GM21360 (cell line): ENCODE data around the gene CHRNG.
A peak's percentile ranks its signal among the peaks of the same experiment; 100 is the strongest.
"Not testable (repeated sequence)": the region's sequence is repeated elsewhere in the genome, so short reads cannot be mapped to it uniquely, and the experiment has no call there.

ENCODE experiments used
- ATAC-seq: cut with Tn5 transposase; IDR thresholded peaks from one replicate; pipeline ENCODE4 v1.9.1; 2021; ENCODE audit warnings: mild to moderate bottlenecking, moderate library complexity; ENCODE audit not compliant: unreplicated experiment

The CHRNG gene

DNA sequence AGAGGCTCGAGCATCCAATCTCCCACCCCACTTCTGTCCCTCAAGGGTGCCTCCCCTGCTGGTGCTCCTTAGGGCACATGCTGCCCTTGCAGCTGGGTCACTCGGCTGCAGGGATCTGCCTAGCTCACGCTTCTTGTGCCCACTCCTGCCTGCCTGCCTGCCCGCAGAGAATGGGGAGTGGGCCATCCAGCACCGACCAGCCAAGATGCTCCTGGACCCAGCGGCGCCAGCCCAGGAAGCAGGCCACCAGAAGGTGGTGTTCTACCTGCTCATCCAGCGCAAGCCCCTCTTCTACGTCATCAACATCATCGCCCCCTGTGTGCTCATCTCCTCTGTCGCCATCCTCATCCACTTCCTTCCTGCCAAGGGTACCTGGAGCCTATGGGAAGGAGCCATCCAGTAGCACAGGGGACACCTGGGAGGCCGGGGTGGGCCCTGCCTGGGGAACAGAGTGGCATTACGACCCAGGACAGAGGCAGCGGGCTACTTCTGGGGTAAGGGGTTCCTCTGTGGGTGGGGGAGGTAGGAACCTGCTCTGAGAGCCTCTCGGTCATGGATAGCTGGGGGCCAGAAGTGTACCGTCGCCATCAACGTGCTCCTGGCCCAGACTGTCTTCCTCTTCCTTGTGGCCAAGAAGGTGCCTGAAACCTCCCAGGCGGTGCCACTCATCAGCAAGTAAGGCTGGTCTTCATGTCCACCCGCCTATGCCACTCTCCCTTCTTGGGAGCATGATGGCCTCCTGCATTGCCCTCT is 3.4 kb downstream of the CHRNG start:
- no peak for ATAC-seq

DNA sequence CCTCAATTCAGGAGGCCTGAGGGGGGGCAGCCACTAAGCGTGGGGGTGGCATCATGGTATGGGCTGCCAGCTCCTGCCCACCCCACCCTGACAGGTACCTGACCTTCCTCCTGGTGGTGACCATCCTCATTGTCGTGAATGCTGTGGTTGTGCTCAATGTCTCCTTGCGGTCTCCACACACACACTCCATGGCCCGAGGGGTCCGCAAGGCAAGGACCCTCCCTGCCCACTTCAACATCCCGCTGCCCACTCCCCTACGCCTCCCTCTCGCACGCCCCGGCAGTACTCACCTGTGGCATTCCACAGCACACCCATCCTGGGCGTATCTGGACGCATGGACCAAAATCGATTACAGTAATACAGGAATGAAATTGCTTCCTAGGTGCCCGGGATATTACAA is 4.0 kb downstream of the CHRNG start:
- no peak for ATAC-seq

- ATAC-seq, result no peak
These were observed 4.6 kb downstream of the CHRNG start for GRCh38 chr2:232543928-232544631.

DNA sequence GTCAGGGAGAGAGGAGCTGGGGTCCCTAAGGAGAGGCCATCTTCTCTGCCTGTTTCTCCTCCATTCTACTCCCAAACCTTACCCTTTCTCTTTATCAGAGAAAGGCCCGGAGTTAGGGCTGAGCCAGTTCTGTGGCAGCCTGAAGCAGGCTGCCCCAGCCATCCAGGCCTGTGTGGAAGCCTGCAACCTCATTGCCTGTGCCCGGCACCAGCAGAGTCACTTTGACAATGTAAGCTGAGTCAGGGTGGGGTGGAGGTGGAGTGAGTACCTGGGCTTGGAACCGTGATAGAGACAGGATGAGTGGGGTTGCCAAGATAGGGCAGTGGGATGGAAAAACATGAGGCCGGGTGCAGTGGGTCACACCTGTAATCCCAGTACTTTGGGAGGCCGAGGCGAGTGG is 5.2 kb downstream of the CHRNG start:
- ATAC-seq, result no peak

DNA sequence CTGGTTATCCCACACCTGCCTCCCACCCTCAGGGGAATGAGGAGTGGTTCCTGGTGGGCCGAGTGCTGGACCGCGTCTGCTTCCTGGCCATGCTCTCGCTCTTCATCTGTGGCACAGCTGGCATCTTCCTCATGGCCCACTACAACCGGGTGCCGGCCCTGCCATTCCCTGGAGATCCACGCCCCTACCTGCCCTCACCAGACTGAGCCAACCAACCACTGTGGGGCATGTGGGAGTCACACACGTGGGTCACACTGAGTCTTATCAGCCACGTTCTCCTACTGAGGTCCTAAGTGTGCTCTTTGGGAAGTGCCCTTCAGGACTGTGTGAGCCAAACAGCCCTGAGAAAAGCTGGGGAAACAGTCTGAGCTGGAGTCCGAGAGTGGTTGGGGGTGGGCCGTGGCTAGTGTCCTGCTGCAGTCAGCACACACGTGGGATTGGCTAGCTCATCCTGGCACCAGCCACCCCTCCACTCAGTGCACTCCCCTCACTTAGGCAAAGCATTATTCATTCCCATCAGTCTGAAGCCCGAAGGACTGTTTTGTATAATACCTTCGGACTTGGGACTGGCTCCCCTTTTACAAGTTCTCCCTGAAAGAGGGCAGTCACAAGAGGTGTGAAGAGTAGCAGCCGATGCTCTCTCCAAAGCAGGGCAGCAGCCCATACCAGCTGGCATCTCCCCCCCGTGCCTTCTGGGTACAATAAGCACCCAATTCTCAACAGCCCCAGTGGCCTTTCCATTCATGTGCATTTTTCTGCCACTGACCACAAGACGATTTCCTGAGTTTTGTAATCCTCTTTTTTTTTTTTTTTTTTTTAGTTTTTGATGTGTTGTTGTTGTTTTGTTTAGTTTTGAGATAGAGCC is 6.3 kb downstream of the CHRNG start:
- no peak for ATAC-seq

GRCh38 chr2:232547991-232548390 is 8.5 kb downstream of the CHRNG start:
- ATAC-seq, result no peak

GRCh38 chr2:232549655-232550353 is 10.3 kb downstream of the CHRNG start:
- no peak for ATAC-seq

- peak; percentile 90 for ATAC-seq
These were observed 11.1 kb downstream of the CHRNG start, which contains the start of the genes EIF4E2 and TIGD1 for GRCh38 chr2:232550354-232551249. Gene EIF4E2, plus strand, starts transcription at chr2:232550689. Its CDS starts 36 bp downstream, at chr2:232550725. Gene TIGD1, minus strand, starts transcription at chr2:232550557. Its CDS starts 675 bp downstream, at chr2:232549882.

DNA sequence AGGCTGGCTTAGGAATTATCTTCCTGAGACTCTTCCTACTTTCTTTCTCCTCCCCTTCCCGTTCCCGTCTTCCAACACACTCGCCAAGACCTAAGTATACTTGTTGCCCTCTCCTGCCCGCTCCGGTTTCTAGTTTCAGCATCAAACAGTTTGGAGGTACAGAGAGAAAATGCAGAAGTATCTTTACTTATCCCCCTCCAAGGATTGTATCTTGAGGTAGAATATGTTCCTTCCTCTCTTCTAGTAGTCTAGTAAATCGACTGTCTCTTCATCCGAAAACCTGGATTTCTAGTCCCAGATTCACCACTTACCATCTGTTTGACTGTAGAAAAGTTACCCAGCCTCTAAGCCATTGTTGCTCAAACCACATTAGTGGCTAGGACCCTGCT is 11.8 kb downstream of the CHRNG start:
- no peak for ATAC-seq

GRCh38 chr2:232551776-232552175 is 12.3 kb downstream of the CHRNG start:
- no peak for ATAC-seq

- no peak for ATAC-seq
These were observed 16.9 kb downstream of the CHRNG start for GRCh38 chr2:232556426-232556825.

DNA sequence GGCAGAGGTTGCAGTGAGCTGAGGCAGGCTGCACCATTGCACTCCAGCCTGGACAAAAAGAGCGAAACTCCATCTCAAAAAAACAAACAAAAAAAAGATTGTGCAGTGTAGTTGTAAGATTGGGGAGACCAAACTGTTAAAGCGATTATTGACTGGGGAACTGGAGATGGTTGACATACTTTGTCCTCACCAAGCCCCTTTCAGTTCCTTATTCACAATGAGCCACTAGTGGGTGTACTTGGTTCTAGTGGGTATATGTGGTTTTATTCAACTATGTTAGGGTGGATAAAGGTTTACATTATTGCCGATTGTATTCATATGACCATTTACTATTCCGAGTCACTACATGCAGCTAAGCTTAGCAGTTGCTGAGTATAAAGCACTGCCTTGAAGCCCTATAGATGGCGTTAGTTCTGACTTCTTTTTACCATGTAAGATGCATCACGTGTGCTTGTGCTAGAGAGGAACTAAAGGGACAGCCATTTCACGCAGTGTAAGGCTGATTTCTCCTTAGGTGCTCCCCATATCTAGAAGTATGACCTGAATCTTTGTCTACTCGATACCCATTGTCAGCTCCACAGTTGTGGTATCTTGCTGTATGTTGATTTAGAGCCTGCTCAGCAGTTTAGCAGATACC is 23.1 kb downstream of the CHRNG start:
- no peak for ATAC-seq

DNA sequence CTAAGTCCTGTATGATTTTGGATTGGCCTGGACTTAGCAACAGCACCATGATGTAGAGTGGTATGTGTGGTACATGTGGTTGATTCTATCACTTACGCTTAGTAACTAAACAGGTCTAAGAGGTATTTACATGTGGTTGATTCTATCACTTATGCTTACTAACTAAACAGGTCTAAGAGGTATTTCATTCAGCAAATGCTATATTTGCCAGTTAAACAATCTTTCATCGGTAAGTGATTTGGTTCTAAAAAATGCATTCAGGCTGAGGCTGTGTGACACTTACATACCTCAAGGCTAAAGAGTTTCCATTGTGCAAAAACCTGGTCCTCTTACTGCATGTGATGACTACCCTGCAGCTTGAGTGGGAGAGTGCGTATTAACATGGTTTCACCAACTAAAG is 24.1 kb downstream of the CHRNG start:
- ATAC-seq, result no peak

DNA sequence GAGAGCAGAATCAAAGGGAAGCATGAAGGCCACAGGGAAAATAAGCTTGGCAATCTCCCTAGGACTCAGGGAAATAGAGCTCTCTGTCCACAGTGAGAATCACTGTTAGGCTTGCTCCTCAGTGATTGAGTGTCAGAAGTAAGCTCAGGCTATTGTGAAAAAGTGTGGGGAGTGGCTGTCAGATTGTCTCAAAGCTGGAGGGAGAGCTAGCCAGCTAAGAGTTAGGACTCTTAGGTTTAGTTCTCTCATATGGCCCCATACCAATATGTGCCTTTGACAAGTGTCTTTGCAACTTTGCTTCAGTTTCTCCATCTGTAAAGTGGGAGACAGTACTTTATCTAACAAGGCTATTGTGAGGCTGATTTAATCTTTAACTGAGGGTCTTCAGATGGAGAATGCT is 28.2 kb downstream of the CHRNG start:
- no peak for ATAC-seq

- no peak for ATAC-seq
These were observed 28.7 kb downstream of the CHRNG start for GRCh38 chr2:232568161-232568560.

DNA sequence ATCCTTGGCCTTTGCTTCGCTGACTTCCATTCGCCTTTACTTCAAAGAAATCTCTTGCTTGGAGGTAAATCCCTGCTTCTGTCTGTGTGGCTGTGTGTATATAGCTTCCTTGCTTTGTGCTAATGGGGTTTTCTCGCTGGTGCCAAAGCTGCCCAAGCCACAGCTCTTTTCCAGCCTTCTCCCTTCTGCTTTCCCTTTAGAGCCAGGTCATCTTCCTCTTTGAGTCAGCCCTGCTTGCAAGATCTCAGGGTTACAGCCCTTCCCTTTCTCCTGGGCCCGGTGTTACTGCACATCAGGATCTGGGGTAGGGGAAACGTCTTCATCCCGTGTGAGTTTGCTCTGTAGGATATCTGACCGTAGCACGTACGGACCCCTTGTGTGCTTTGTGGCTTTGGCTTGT is 30.0 kb downstream of the CHRNG start:
- ATAC-seq, result no peak

DNA sequence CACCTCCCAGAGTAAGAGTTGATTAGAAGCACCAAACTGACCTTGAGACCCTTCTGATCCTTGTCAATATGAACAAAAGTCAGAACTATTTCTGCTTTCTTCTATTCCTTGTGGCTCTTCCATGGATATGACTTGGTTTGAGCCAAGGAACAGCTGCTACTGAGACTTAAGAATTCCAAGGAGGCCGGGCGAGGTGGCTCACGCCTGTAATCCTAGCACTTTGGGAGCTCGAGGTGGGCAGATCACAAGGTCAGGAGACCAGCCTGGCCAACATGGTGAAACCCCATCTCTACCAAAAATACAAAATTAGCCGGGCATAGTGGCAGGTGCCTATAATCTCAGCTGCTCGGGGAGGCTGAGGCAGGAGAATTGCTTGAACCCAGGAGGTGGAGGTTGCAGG is 31.0 kb downstream of the CHRNG start:
- ATAC-seq, result not testable (repeated sequence)

DNA sequence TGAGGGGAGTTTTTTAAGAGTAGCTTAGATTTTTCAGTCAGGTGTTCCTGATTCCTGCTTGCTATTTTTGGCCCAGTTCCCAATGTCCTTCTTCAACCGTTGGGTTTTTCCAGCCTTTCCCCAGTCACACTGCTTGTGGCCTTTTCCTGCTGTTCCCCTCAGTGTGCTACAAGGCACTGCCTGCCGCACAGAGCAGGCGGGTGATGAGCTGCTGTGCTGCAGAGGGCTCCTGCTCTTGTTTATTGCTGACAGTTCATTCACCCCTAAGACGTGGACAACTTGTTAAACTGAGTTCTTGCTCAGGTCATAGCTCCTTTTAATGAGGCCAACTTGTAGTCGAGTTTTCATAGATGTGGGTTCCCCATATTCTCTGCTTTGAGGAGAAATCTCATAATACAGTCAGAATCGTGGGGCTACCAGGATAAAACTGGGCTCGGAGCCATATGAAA is 31.6 kb downstream of the CHRNG start:
- no peak for ATAC-seq

- no peak for ATAC-seq
These were observed 33.5 kb downstream of the CHRNG start for GRCh38 chr2:232573042-232573441.
